T47D (cell line): Measurements from ENCODE around the gene LDLRAD4.

Source experiments
- DNase-seq, 2 experiments: peaks; one replicate each; pipeline versions ENCODE4 v3.0.0 to v3.0.0-alpha.2; 2011 to 2012; ENCODE audit warnings: low read depth in 1 of 2, low spot score in 1 of 2
- JUND ChIP-seq: IDR thresholded peaks from 2 replicates; pipeline ENCODE4 v1.6.1; 2012; ENCODE audit warnings: low read depth
- in situ Hi-C: cut with HindIII; loops from 2 replicates; pipeline ENCODE4 v1.10.0; 2016; ENCODE audit warnings: low sequenced_read_pairs, low pct_unique_long_range_greater_than_20kb

The LDLRAD4 gene

GRCh38 chr18:13491138-13491537 lies 272.6 kb downstream of the LDLRAD4 start:
- TF ChIP-seq JUND = no peak
- DNase-seq = no peak
- in situ Hi-C loops = no loop called here

- TF ChIP-seq JUND = no peak
- DNase-seq = no peak
- in situ Hi-C loops = no loop called here
These were observed 273.8 kb downstream of the LDLRAD4 start for GRCh38 chr18:13492314-13492713.

GRCh38 chr18:13493079-13493478 lies 274.5 kb downstream of the LDLRAD4 start:
- in situ Hi-C loops = no loop called here
- TF ChIP-seq JUND = no peak
- no peak for DNase-seq

DNA sequence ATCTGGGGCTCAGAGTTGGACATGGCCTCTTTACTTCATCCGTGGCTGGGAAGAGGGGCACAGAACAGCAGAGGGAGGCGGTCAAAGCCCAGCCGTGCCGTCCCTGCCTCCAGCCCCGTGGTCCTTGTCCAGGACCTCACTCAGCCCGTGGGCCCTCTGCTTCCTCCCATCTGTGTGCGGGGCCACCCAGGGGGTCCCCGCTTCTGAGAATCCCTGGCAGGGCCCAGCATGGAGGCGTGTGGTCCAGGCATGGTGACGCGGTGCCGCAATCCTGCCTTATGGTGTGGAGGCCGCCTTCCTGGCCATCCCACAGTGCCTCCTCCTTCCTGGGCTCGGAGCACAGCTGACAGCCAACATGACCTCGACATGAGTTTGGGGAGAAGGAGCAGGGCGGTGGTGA lies 275.2 kb downstream of the LDLRAD4 start:
- in situ Hi-C loops = no loop called here
- no peak for TF ChIP-seq JUND
- no peak for DNase-seq

DNA sequence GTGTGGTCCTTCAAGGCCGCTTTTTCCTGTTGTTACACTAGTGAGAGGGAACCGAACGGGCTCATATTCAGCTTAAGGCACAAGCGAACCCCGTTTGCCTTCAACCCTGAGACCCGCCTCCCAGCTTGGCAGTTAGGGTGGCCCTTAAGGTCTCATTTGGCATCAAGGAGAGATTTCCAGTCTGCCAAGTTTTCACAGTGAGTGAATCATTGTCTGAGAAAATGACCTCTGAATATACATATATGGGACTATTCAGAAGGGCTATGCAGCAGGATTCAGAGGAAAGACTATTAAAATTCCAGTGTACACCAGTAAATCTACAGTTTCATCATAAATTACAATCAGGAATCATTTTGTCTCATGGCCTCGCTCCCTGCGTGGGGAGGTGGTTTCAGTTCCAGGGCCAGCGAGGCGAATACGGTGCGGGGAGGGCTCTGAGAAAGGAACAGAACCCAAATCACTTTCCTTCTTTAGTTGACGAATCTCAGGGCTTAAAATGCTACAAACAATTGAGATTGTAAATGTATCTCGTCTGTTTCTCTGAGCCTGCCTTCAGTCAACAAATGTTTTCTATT lies 276.4 kb downstream of the LDLRAD4 start:
- DNase-seq = no peak
- no peak for TF ChIP-seq JUND
- in situ Hi-C loops = no loop called here

GRCh38 chr18:13495961-13496360 lies 277.4 kb downstream of the LDLRAD4 start:
- DNase-seq = no peak
- in situ Hi-C loops = no loop called here
- TF ChIP-seq JUND = no peak

GRCh38 chr18:13496691-13497281 lies 278.2 kb downstream of the LDLRAD4 start:
- in situ Hi-C loops = no loop called here
- TF ChIP-seq JUND = no peak
- no peak for DNase-seq

DNA sequence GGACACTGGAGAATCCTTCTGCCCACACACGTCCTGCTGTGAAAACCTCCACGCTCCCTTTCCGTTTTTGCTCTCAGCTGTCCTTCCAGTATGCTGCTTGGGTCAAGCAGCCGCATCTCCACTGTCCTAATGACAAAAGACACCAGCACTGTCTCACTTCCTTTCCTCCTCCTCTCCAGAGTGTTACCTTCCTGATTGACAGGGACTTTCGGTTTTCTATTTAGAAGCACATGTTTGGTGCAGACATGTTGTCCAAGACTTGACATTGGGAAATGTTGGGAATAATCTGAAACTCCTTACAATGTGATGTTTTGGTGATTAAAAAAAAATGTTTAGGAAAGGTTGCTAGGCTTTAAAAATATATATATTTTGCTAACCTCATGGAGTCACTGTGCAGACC lies 281.2 kb downstream of the LDLRAD4 start:
- in situ Hi-C loops = no loop called here
- no peak for DNase-seq
- TF ChIP-seq JUND = no peak

DNA sequence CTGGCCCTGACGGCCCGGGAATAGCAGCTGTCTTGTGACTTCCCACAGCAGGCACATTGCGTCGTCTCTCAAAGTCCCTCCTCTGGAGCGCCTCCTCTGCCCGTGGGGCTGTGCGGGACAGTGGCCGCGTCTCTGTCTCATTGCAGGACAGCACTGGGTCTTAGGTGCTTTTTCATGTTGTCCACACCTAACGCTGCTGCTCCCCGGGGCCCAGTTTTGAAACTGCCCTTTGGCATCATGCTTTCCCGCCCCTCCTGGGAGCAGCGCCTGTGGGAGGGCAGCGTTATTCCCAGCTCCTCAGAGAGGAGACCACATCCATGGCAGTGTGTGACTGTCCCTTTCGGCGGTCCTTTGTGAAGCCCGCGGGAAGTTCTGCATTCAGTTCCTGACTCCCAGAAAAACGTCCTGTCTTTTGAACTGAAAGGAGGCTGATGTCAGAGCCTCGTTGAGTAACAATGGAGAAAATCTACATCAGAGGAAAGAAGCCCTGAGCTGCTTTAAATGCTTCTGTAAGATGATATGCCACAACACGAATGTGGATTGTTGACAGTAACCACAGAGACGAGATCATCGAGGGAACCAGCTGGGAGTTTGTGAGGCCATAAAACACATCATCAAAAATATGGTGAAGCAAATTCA lies 281.8 kb downstream of the LDLRAD4 start:
- no peak for TF ChIP-seq JUND
- peak in 1 of 2 experiments; percentile 38 for DNase-seq
- in situ Hi-C loops = no loop called here

DNA sequence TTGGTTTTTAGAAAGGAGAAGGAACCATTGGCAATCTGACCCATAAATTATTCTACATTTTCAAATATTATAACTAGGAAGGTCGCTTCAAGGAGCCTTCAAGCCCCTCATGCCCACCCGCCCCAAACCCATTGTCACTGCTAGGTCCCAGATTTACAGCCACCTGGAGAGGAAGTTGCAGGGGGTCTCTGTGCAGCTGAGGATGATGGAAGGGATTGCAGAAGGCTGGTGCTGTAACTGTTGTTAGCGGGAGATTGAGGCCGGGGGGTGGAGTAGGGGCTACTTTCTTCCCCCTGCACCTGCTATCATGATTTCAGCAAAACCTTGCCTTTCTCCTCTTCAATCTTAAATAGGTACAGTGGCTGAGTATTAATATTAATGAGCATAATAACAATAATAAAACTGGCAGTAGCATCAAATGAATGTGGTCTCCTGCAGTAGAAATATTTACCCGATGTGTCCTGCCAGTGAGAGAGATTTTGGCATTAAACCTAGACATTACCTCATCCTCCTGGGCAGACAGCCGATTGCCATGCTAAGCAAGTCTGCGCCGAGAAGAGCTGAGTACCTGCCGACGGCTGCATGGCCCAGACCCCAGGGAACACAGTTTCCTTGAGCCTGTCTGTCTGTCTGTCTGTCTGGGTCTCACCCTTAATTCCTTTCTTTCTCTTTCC lies 282.4 kb downstream of the LDLRAD4 start:
- in situ Hi-C loops = no loop called here
- no peak for TF ChIP-seq JUND
- peak; percentile 43 to 65 for DNase-seq

DNA sequence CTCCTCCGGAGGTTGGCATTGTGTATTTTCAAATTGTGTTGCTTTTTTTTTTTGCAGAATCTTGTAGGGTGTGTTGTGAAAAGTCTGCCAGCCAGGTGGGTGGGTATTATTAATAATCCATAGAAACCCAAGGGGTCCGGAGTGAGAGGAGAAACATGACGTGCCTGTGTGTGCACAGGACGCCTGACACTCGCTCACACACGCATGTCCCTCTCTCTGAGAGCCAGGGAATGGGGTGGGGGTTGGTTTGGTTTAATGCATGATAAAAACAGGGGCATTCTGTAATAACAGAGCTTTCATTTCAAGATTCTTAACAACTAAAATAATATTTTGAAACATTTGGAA lies 283.0 kb downstream of the LDLRAD4 start:
- no peak for DNase-seq
- in situ Hi-C loops = no loop called here
- no peak for TF ChIP-seq JUND

- DNase-seq = no peak
- TF ChIP-seq JUND = no peak
- in situ Hi-C loops = no loop called here
These were observed 283.3 kb downstream of the LDLRAD4 start for GRCh38 chr18:13501891-13502290.

- no peak for DNase-seq
- in situ Hi-C loops = no loop called here
- no peak for TF ChIP-seq JUND
These were observed 284.0 kb downstream of the LDLRAD4 start for GRCh38 chr18:13502585-13502984.
